Epithelial cell of proximal tubule (primary cell): ENCODE results near the gene PAX9. TPM values are rescaled to one million over a fixed set of nuclear protein-coding genes. Genes with fewer than 3 reads are reported as not detected.

Experiments used
- DNase-seq: peaks from one replicate; pipeline ENCODE4 v3.0.0-alpha.2; 2011; ENCODE audit warnings: low read depth
- H3K4me3 ChIP-seq: 2 replicates; pipeline ENCODE4 v1.5.1; 2011; ENCODE audit warnings: low read depth, mild to moderate bottlenecking, low read length
- total RNA-seq: library from RNA; depleted of rRNA; stranded (reverse); fragments of >200 nt; gene quantifications from 2 replicates; pipeline ENCODE4 v1.2.3, GENCODE V29; 2015
- TF ChIP-seq, protein P1 (sequence below): conservative IDR thresholded peaks from 2 replicates; pipeline ENCODE4 v1.5.1; 2012; ENCODE audit warnings: low read depth, mild to moderate bottlenecking, low read length

Gene PAX9
- total RNA-seq, 1 donor from 2014 or later: 0.12 TPM

DNA sequence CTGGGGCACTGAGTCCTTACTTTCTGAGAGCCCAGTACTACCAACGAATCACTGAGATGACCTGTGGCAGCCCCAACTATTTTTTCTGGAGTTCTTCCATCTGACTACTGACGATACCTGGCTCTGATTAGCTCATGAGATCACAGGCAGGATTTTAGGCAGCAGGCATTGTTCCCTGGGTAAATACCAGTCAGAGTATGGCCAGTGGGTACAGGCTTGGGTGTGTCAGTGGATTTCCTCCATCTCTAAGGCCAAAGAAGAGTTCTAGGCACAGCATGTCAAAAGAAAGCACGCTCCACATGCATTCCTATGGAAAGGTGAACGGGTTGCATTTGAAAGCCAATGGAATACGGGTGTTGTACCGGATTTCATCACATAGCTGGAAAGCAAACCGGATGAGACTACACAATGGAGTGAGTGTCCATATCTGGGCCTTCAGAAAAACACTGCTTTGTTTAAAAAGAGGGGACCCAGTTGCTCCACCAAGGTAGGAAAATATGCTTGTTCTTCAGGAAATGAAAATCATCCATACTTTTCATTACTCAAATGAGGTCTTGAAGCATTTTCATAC lies 55.0 kb downstream of the PAX9 start:
- H3K4me3 ChIP-seq: no peak overlapping the region
- TF ChIP-seq, protein P1, sequence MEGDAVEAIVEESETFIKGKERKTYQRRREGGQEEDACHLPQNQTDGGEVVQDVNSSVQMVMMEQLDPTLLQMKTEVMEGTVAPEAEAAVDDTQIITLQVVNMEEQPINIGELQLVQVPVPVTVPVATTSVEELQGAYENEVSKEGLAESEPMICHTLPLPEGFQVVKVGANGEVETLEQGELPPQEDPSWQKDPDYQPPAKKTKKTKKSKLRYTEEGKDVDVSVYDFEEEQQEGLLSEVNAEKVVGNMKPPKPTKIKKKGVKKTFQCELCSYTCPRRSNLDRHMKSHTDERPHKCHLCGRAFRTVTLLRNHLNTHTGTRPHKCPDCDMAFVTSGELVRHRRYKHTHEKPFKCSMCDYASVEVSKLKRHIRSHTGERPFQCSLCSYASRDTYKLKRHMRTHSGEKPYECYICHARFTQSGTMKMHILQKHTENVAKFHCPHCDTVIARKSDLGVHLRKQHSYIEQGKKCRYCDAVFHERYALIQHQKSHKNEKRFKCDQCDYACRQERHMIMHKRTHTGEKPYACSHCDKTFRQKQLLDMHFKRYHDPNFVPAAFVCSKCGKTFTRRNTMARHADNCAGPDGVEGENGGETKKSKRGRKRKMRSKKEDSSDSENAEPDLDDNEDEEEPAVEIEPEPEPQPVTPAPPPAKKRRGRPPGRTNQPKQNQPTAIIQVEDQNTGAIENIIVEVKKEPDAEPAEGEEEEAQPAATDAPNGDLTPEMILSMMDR: no peak
- no peak for DNase-seq

- DNase-seq: no peak
- TF ChIP-seq, protein P1: no peak
- no peak overlapping the region for H3K4me3 ChIP-seq
Measured at GRCh38 chr14:36717363-36717762, 55.7 kb downstream of the PAX9 start.

GRCh38 chr14:36718216-36718615 lies 56.6 kb downstream of the PAX9 start:
- DNase-seq: no peak
- H3K4me3 ChIP-seq: no peak overlapping the region
- TF ChIP-seq, protein P1: no peak

DNA sequence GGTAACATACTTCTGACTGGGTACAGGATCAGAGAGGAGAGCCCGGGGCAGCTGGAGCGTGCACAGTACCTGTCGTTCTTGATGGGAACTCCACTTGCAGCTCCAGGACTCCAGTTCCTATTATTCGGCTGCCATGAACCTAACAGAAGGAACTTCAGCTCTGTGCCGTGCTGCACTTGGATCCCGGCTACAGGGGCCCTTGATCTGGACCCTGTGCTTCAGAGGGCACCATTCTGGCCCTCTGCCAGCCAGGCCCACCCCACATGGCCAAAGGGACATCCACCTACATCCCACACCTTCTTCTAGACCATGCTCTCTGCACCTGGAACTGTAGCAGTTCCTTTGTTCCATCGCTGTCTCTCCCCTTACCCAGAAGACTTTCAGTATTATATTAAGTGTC lies 58.2 kb downstream of the PAX9 start:
- DNase-seq: no peak
- TF ChIP-seq, protein P1: no peak
- H3K4me3 ChIP-seq: no peak overlapping the region

- DNase-seq: no peak
- no peak overlapping the region for H3K4me3 ChIP-seq
Measured at GRCh38 chr14:36720657-36721056, 59.0 kb downstream of the PAX9 start.

DNA sequence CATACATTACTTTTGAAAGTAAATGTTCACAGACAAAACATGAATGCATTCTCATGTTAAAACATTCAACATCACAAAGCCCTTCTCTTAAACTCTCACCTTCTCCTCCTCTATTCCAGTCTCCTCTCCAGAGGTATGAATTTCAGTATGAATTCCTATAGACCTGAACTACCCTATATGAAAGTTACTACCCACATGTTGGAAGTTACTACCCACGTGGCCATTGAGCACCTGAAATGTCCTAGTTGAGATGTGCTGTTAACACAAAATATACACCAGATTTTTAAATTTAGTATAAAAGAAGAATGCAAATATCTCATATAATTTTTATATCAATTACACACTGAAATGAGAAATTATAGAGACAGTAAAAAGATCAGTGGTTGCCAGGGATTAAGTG lies 60.2 kb downstream of the PAX9 start:
- no peak overlapping the region for H3K4me3 ChIP-seq
- TF ChIP-seq, protein P1: no peak
- DNase-seq: no peak

More at GRCh38 chr14:36720657-36721056, 59.0 kb downstream of the PAX9 start:
- TF ChIP-seq, protein P1: no peak

DNA sequence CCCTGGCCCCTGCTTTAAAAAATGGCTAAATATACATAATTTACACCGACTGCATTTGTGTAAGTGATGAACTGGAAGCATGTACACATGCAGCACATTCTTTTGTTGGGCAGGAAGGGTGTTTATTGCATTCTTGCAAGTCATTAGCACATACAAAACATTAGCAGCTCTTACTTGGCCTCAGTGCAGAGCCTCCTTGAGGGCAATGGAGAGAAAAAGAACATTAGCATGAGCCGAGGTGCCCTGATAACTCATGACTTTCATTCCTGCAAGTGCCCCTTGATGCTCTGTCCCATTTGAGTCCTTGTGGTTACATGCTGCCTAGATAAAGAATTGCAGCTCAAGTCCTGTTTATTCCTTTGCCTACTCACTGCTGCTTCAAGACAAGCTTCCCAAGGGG lies 61.9 kb downstream of the PAX9 start:
- H3K4me3 ChIP-seq: no peak overlapping the region
- DNase-seq: no peak
- TF ChIP-seq, protein P1: no peak
